GM12878 (cell line): ENCODE data around the gene FAM193A. TPM values are rescaled to one million over a fixed set of nuclear protein-coding genes. Genes with fewer than 3 reads are reported as not detected.

Experiments
- ATAC-seq: fragments of 200-7000 bp; cut with Tn5 transposase; 3 replicates; pipeline ENCODE4 v1.9.1; 2020; ENCODE audit warnings: mild to moderate bottlenecking, moderate library complexity
- BruUV-seq: library from RNA; stranded (reverse); fragments of 400-500 nt; replicated peaks from 2 replicates; lab custom pipeline; 2021; lab: Mats Ljungman, UMichigan
- CTCF ChIA-PET: fragments of 300-600 bp; sonication (Branson Sonifier 250); formaldehyde crosslinking; extraction: SDS; loops from one replicate; lab custom pipeline; 2021; ENCODE audit warnings: inconsistent platforms; lab: Yijun Ruan, JAX
- POLR2A ChIA-PET: fragments of 350-600 bp; formaldehyde crosslinking; extraction: SDS; loops from one replicate; lab custom pipeline; 2021; ENCODE audit warnings: inconsistent platforms; lab: Charles Lee
- RAD21 ChIA-PET: fragments of 300-600 bp; sonication (Branson Sonifier 250); formaldehyde crosslinking; loops from one replicate; lab custom pipeline; 2023; ENCODE audit warnings: antibody characterized with exemption; ENCODE audit not compliant: unreplicated experiment; lab: Charles Lee
- SMC1A ChIA-PET: fragments of 300-600 bp; sonication (Branson Sonifier 250); formaldehyde crosslinking; loops from one replicate; lab custom pipeline; 2023; ENCODE audit not compliant: unreplicated experiment, uncharacterized antibody; lab: Charles Lee
- DNase-seq: peaks from one replicate; pipeline ENCODE4 v3.0.0-alpha.2; 2011; ENCODE audit warnings: low read depth, low spot score
- FAIRE-seq: peaks from 3 replicates; lab custom pipeline; 2011; peaks lifted over from hg19 to GRCh38; lab: Jason Lieb, UNC
- H2AFZ ChIP-seq: 2 replicates; pipeline ENCODE4 v1.6.0; 2011; ENCODE audit warnings: low read depth, low read length, control low read depth; ENCODE audit not compliant: control insufficient read depth
- H3K27ac ChIP-seq: 2 replicates; pipeline ENCODE4 v1.5.1; 2011; ENCODE audit warnings: control low read depth; ENCODE audit not compliant: control insufficient read depth, insufficient read depth
- H3K27me3 ChIP-seq, 2 experiments: replicated peaks in 1 of 2; 2 replicates each; pipeline versions ENCODE4 v1.6.0 to v1.6.1; 2011; ENCODE audit warnings: low read length in 1 of 2; ENCODE audit not compliant: control insufficient read depth in 2 of 2, insufficient read depth in 2 of 2
- H3K36me3 ChIP-seq, 2 experiments: 2 replicates each; pipeline ENCODE4 v1.5.1; 2011; ENCODE audit warnings: low read length in 1 of 2; ENCODE audit not compliant: control insufficient read depth in 2 of 2, insufficient read depth in 2 of 2
- H3K4me1 ChIP-seq: 2 replicates; pipeline ENCODE4 v1.6.1; 2011; ENCODE audit warnings: mild to moderate bottlenecking, low read length, moderate library complexity, mixed read lengths; ENCODE audit not compliant: control insufficient read depth, insufficient read depth
- H3K4me2 ChIP-seq: 2 replicates; pipeline ENCODE4 v1.6.0; 2011; ENCODE audit warnings: control low read depth; ENCODE audit not compliant: control insufficient read depth, insufficient read depth
- H3K4me3 ChIP-seq: fragments of 200-600 bp; sonication (generic); 2 replicates; pipeline ENCODE4 v1.5.1; 2016
- H3K79me2 ChIP-seq: 2 replicates; pipeline ENCODE4 v1.6.0; 2011; ENCODE audit warnings: low read length; ENCODE audit not compliant: control insufficient read depth, insufficient read depth
- H3K9ac ChIP-seq: 2 replicates; pipeline ENCODE4 v1.8.0; 2011; ENCODE audit warnings: low read length, control low read depth, mixed read lengths; ENCODE audit not compliant: control insufficient read depth, insufficient read depth
- H3K9me3 ChIP-seq: replicated peaks from 3 replicates; pipeline ENCODE4 v1.5.1; 2011; ENCODE audit warnings: mild to moderate bottlenecking, low read length; ENCODE audit not compliant: control insufficient read depth, insufficient read depth
- H4K20me1 ChIP-seq: 2 replicates; pipeline ENCODE4 v1.6.0; 2011; ENCODE audit not compliant: control insufficient read depth, insufficient read depth
- CHD4 ChIP-seq: fragments of 200-600 bp; sonication (generic); IDR thresholded peaks from 2 replicates; pipeline ENCODE4 v1.6.1; 2016; ENCODE audit warnings: mild to moderate bottlenecking
- KAT2A ChIP-seq: conservative IDR thresholded peaks from 2 replicates; pipeline ENCODE4 v1.6.1; 2011; ENCODE audit warnings: low read depth, low read length; ENCODE audit not compliant: control insufficient read depth
- PRDM15 ChIP-seq: fragments of 450-650 bp; formaldehyde crosslinking; IDR thresholded peaks from 2 replicates; pipeline ENCODE4 v1.4.0; 2020; ENCODE audit warnings: mild to moderate bottlenecking, moderate library complexity
- SP1 ChIP-seq: IDR thresholded peaks from one replicate; pipeline ENCODE4 v1.6.1; 2011; ENCODE audit warnings: low read depth, low read length
- ZNF217 ChIP-seq: fragments of 450-650 bp; IDR thresholded peaks from 2 replicates; pipeline ENCODE4 v1.6.1; 2017; ENCODE audit warnings: antibody characterized with exemption, mild to moderate bottlenecking
- WGBS: methylation state at CpG from one replicate; pipeline ENCODE4 v1.1.6; 2016; ENCODE audit warnings: low lambda C conversion rate; ENCODE audit not compliant: insufficient replicate concordance, insufficient coverage; ENCODE audit errors: missing lambda C conversion rate; 5-methylcytosine and 5-hydroxymethylcytosine counted together
- in situ Hi-C: fragments of 300-500 bp; cut with MboI; formaldehyde crosslinking; loops from 9 replicates; pipeline ENCODE4 v1.14.3; 2018; ENCODE audit warnings: mixed read lengths
- intact Hi-C: fragments of 100-400 bp; cut with micrococcal nuclease; formaldehyde crosslinking; loops from one replicate; pipeline ENCODE4 v1.14.2; 2022; ENCODE audit not compliant: unreplicated experiment
- polyA plus RNA-seq, 11 experiments: library from polyadenylated mRNA; depleted of rRNA in 4 of 11; unstranded in 6 of 11; stranded (reverse) in 5 of 11; fragments of >200 nt; fragmentation: Nextera tagmentation in 4 of 11; fragmentation: Illumina TruSeq in 1 of 11; extraction: Ambion mirVana in 4 of 11; extraction: Trizol in 1 of 11; gene quantifications; 1 replicate in 1 of 11; 2 replicates in 10 of 11; pipeline versions ENCODE4 v1.2.1 to v1.2.3, GENCODE V29; 2011 to 2016; ENCODE audit warnings: inconsistent platforms in 2 of 11, missing spikeins in 2 of 11, low read depth in 1 of 11
- total RNA-seq, 4 experiments: library from RNA; depleted of rRNA in 3 of 4; stranded (reverse); fragments of >200 nt in 3 of 4; fragmentation: Illumina TruSeq in 1 of 4; extraction: Trizol in 1 of 4; gene quantifications; 2 replicates each; pipeline versions ENCODE4 v1.2.1 to v1.2.3, GENCODE V29; 2013 to 2021
- TF ChIP-seq, protein P1 (sequence below): fragments of 450-650 bp; IDR thresholded peaks from 2 replicates; pipeline ENCODE4 v1.6.1; 2017; ENCODE audit warnings: mild to moderate bottlenecking, moderate library complexity
- TF ChIP-seq, protein P2 (sequence below): fragments of 150-350 bp; IDR thresholded peaks from 2 replicates; pipeline ENCODE4 v1.6.1; 2014; ENCODE audit warnings: mild to moderate bottlenecking, low read depth, low read length

The FAM193A gene
- total and polyA plus RNA-seq, 10 of the 15 experiments (the other 5 are each of a cell fraction or from before 2014, with no cell fraction given), result 0.52 to 23.3 (median 7.4) TPM

- FAIRE-seq (no peak), ATAC-seq (no peak), DNase-seq (no peak)
- H3K36me3 ChIP-seq, result peaks cover 2 to 14% of the 10 kb centered on the region in 2 experiments
- BruUV-seq, result no TSS peak
- POLR2A ChIA-PET, result no interaction called here
- H3K27me3 ChIP-seq, result no peaks in the 10 kb centered on the region
- no peaks in the 10 kb centered on the region for H4K20me1 ChIP-seq
- no peak overlapping the region for H3K9ac ChIP-seq
- SMC1A ChIA-PET, result no interaction called here
- RAD21 ChIA-PET, result no interaction called here
- no peak overlapping the region for H3K4me2 ChIP-seq
- no peaks in the 10 kb centered on the region for H3K9me3 ChIP-seq
- CTCF ChIA-PET, result no interaction called here
- H2AFZ ChIP-seq, result no peak overlapping the region
- intact Hi-C loops, result loop anchor here (5.0 kb wide), 1 partner anchor 32 kb away; no protein-coding TSS in a partner anchor
- 100% methylated on average over 4 of the region's 4 CpGs for WGBS
- peaks cover 20% of the 10 kb centered on the region for H3K4me1 ChIP-seq
- no peaks in the 10 kb centered on the region; the same call in 1 of the 2 replicates for H3K79me2 ChIP-seq
- no peak overlapping the region for H3K4me3 ChIP-seq
- no peak for TF ChIP-seq KAT2A
- TF ChIP-seq, protein P1, sequence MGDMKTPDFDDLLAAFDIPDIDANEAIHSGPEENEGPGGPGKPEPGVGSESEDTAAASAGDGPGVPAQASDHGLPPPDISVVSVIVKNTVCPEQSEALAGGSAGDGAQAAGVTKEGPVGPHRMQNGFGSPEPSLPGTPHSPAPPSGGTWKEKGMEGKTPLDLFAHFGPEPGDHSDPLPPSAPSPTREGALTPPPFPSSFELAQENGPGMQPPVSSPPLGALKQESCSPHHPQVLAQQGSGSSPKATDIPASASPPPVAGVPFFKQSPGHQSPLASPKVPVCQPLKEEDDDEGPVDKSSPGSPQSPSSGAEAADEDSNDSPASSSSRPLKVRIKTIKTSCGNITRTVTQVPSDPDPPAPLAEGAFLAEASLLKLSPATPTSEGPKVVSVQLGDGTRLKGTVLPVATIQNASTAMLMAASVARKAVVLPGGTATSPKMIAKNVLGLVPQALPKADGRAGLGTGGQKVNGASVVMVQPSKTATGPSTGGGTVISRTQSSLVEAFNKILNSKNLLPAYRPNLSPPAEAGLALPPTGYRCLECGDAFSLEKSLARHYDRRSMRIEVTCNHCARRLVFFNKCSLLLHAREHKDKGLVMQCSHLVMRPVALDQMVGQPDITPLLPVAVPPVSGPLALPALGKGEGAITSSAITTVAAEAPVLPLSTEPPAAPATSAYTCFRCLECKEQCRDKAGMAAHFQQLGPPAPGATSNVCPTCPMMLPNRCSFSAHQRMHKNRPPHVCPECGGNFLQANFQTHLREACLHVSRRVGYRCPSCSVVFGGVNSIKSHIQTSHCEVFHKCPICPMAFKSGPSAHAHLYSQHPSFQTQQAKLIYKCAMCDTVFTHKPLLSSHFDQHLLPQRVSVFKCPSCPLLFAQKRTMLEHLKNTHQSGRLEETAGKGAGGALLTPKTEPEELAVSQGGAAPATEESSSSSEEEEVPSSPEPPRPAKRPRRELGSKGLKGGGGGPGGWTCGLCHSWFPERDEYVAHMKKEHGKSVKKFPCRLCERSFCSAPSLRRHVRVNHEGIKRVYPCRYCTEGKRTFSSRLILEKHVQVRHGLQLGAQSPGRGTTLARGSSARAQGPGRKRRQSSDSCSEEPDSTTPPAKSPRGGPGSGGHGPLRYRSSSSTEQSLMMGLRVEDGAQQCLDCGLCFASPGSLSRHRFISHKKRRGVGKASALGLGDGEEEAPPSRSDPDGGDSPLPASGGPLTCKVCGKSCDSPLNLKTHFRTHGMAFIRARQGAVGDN, result peak; percentile 1; the same call in 1 of the 2 replicates
- H3K27ac ChIP-seq, result no peak overlapping the region; the same call in 1 of the 2 replicates
- in situ Hi-C loops, result no loop called here
These were observed 178.5 kb downstream of the FAM193A start for GRCh38 chr4:2714918-2715317.

GRCh38 chr4:2715426-2715825, 179.0 kb downstream of the FAM193A start:
- no peaks in the 10 kb centered on the region for H3K9me3 ChIP-seq
- SMC1A ChIA-PET, result no interaction called here
- H3K27ac ChIP-seq, result no peak overlapping the region
- peaks cover 20% of the 10 kb centered on the region for H3K4me1 ChIP-seq
- 79% methylated on average over 5 of the region's 5 CpGs for WGBS
- in situ Hi-C loops (no loop called here), intact Hi-C loops (no loop called here)
- no TSS peak for BruUV-seq
- no peaks in the 10 kb centered on the region for H4K20me1 ChIP-seq
- RAD21 ChIA-PET, result no interaction called here
- POLR2A ChIA-PET, result no interaction called here
- ATAC-seq (no peak), FAIRE-seq (no peak), DNase-seq (no peak)
- no peak overlapping the region for H3K4me2 ChIP-seq
- no peak overlapping the region for H3K9ac ChIP-seq
- H2AFZ ChIP-seq, result no peak overlapping the region
- H3K36me3 ChIP-seq, result peaks cover 2 to 14% of the 10 kb centered on the region in 2 experiments
- H3K4me3 ChIP-seq, result no peak overlapping the region
- CTCF ChIA-PET, result no interaction called here
- H3K79me2 ChIP-seq, result no peaks in the 10 kb centered on the region; the same call in 1 of the 2 replicates
- H3K27me3 ChIP-seq, result no peaks in the 10 kb centered on the region
- TF ChIP-seq SP1 (no peak), CHD4 (no peak), ZNF217 (no peak), PRDM15 (no peak)
- TF ChIP-seq, protein P2, sequence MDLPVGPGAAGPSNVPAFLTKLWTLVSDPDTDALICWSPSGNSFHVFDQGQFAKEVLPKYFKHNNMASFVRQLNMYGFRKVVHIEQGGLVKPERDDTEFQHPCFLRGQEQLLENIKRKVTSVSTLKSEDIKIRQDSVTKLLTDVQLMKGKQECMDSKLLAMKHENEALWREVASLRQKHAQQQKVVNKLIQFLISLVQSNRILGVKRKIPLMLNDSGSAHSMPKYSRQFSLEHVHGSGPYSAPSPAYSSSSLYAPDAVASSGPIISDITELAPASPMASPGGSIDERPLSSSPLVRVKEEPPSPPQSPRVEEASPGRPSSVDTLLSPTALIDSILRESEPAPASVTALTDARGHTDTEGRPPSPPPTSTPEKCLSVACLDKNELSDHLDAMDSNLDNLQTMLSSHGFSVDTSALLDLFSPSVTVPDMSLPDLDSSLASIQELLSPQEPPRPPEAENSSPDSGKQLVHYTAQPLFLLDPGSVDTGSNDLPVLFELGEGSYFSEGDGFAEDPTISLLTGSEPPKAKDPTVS, result no peak
